HTR-8/SVneo (cell line): Measurements from ENCODE around the gene TMTC4.

ENCODE experiments used
- DNase-seq: peaks from one replicate; pipeline ENCODE4 v3.0.0; 2011; ENCODE audit warnings: low spot score, mixed read lengths; ENCODE audit not compliant: insufficient read length
- FAIRE-seq: peaks from 2 replicates; lab custom pipeline; 2011; peaks lifted over from hg19 to GRCh38; lab: Jason Lieb, UNC

Gene TMTC4

DNA sequence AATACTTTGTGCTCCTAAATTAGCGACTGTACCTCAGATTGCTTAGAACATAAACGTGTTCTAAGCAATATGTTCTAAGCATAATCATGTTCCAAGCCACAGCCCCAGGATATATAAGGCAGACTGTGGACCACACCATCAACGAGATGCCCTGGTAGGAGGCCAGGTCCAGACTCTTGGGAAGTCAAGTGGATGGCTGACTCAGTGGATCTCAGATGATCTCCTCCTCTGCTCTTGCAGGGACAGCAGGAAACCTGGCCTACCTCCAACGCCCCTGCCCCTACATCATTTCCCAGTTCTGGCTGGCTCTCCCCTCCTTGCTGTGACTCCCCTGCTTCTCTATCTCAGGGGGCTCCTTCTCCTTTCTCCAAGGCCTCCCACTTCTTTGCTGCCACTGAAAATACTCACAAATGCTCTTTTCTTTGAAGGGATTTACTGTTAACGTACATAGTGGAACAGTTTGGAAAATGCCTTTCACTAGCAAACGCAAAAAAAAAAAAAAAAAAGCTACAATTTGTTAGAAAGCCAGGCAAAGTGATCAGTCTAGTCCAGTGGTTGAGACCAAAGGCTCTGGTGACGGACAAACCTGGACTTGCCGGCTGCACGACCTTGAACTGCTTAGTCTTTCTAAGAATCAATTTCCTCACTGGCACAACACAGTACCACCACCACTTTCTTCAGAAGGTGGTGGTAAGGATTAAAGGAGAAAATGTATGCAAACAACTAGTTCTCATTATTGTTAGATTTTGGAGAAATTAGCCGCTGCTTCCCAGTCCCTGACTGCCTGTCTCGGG, 3.0 kb downstream of the TMTC4 start:
- FAIRE-seq (no peak), DNase-seq (no peak)

- FAIRE-seq (no peak), DNase-seq (no peak)
Observed at GRCh38 chr13:100668408-100668807, 6.2 kb downstream of the TMTC4 start.

- DNase-seq (no peak), FAIRE-seq (no peak)
Observed at GRCh38 chr13:100667894-100668293, 6.7 kb downstream of the TMTC4 start.

- DNase-seq (no peak), FAIRE-seq (no peak)
Observed at GRCh38 chr13:100666124-100666523, 8.5 kb downstream of the TMTC4 start.

DNA sequence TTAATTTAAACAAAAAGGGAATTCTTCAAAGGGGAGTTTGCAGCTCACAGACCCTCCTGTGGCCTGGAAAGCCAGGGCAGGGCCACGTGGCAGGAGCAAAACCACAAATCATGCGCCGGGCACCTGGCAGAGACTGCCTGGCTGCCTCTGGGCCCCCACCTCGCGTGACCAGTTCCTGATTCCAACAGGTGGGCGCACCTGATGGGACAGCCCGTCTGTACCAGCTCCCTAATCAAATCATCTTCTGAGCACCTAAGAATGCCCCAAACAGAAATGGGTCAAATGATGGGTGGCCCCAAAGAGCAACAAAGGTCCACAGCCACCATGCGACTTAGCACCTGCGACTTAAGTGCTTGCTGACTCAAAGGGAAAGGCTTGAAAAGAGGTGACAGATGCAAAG, 9.2 kb downstream of the TMTC4 start:
- DNase-seq (no peak), FAIRE-seq (no peak)

- FAIRE-seq: no peak
Observed at GRCh38 chr13:100664171-100664900, 10.3 kb downstream of the TMTC4 start.

DNA sequence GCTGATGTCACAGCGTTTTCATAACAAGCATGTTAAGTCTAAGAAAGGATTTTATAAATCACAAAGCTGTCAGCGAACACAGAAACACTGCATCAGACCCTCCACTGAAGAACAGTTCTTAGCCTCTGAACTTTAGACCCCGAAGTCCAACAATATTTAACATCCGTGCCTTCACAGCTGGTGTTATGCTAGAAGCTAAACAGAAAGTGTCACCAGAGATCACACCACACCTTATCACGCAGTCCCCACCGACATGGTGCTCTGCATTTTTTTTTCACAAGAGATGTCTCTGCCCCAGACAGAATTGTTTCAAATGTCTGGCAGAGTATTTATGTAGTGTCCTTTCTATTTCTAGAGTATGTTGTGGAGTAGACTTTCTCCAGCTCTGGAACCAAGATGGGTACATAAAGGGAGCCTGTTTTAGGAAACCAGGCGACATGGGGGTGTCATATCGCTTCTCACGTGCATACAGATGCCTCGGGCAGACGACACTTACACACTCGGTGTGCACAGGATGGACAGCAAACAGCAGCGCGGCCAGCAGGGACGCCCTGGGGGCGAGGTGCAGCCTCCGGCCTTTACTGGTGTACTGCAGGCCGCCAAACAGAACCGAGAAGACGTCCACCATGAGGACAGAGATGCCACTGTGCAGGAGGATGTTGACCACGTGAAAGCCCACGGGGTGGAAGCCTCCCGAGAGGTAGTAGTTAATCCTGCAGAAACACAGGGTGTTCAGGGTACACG, 12.0 kb downstream of the TMTC4 start:
- DNase-seq: no peak
- FAIRE-seq: no peak

More at GRCh38 chr13:100664171-100664900, 10.3 kb downstream of the TMTC4 start:
- no peak for DNase-seq

DNA sequence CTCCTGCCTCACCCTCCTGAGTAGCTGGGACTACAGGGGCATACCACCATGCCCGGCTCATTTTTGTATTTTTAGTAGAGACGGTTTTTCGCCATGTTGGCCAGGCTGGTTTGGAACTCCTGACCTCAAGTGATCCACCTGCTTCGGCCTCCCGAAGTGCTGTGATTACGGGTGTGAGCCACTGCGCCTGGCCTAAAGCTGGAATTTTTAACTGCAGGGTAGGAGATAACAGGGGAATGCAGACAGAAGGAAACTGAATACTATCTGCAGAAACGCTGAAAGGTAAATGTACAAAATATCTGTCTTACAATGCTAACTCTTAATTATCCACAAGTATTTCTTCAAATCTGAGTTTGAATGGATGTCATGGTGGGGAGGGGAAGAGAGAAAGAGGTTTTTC, 13.8 kb downstream of the TMTC4 start:
- FAIRE-seq: no peak

DNA sequence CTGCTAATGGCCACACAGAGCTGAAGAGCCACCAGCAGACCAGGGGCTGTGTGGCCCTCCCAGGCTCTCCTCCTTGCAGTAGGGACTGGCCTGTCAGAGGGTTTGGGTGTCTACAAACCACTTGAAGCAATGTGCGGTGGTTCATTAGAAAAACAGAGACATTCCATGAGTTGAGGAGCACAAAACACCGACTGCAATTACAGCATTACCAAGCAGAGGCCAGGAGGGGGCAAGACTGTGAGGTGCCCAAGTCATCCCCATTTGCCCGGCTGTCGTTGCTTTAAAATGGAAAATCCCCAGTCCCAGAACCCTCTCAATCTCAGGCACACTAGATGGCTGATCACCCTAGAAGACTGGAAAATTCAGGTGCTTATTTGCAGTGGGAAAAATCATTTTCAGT, 15.0 kb downstream of the TMTC4 start:
- no peak for DNase-seq

More for the DNA sequence above, 13.8 kb downstream of the TMTC4 start:
- no peak for DNase-seq

DNA sequence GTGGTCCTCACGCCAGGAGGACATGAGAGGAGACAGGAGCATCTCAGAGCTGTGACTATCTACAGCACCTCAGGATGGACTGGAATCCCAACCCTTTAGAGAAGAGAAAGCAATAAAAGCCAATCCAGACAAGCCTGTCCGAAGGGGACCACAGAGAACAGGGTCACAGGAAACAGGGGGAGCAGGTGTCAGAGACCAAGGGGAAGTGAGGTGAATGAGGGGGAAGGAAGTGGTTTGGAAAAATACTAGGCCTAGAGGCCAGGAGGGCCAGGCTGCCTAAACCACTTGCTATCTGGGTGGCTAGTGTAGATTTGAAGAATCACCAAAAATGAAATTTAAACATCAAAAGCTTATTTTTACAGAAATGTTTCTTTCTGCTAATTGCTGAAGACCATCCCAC, 16.2 kb downstream of the TMTC4 start:
- no peak for FAIRE-seq

More for the DNA sequence above, 15.0 kb downstream of the TMTC4 start:
- no peak for FAIRE-seq

GRCh38 chr13:100657881-100658315, 16.7 kb downstream of the TMTC4 start:
- DNase-seq (no peak), FAIRE-seq (no peak)

More for the DNA sequence above, 16.2 kb downstream of the TMTC4 start:
- DNase-seq: no peak

- FAIRE-seq (no peak), DNase-seq (no peak)
Observed at GRCh38 chr13:100652510-100652909, 22.1 kb downstream of the TMTC4 start.

DNA sequence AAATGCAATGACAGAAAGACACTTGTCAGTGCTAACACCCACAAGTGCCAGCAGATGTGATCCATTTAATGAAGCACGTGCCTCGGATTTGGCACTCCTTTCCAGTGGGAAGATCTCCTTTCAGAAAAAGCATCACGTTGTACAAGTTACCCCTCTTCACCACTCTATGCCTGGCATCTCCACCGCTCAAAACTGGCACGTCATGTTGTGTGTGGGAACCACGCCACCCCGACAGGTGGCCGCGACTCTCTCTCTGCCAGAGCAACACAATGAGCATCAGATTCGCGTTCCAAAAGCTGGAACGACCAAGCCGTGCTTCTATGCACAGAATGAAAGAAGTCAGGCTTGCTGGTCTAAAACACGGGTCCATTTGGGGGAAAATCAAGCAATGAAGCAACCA, 24.3 kb downstream of the TMTC4 start:
- DNase-seq: no peak
- FAIRE-seq: no peak

- DNase-seq: no peak
Observed at GRCh38 chr13:100648354-100648753, 26.2 kb downstream of the TMTC4 start.

GRCh38 chr13:100646871-100647270, 27.7 kb downstream of the TMTC4 start:
- DNase-seq (no peak), FAIRE-seq (no peak)

More at GRCh38 chr13:100648354-100648753, 26.2 kb downstream of the TMTC4 start:
- no peak for FAIRE-seq

- no peak for FAIRE-seq
- DNase-seq: peak; percentile 10
Observed at GRCh38 chr13:100646030-100646673, 28.4 kb downstream of the TMTC4 start.

DNA sequence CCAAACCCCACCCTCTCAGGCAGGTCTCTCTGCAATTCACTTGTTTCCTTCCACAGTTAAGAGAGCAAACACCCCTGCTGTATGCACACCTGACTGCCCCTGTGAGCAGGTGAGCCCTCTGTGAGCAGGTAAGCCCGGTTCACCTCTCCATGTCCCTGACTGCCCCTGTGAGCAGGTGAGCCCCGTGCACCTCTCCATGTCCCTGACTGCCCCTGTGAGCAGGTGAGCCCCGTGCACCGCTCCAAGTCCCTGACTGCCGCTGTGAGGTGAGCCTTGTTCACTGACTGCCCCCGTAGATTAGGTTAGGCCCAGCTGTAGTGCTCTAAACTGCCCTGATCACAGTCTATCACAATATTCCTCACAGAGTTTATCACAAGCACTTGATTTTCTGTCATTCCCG, 29.2 kb downstream of the TMTC4 start:
- no peak for DNase-seq

GRCh38 chr13:100644371-100644770, 30.2 kb downstream of the TMTC4 start:
- FAIRE-seq (no peak), DNase-seq (no peak)

More for the DNA sequence above, 29.2 kb downstream of the TMTC4 start:
- no peak for FAIRE-seq

DNA sequence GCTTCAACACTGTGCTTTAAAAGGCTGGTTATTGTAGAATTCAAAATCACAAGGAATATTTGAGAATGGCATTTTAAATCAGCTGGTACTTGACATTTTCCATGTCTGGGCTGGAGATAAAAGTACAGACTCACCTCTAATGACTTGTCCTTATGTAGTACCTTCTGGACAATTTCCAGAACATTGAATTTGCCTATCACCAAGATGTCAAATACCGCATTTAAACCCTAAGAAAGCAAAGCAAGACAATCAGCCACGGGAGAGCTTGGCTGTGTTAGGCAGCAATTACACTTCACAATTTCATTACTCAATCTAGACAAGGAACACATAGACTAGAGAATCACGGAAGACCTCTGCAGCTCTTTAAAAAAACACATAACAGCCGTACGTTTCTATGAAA, 36.8 kb downstream of the TMTC4 start:
- DNase-seq (no peak), FAIRE-seq (no peak)

DNA sequence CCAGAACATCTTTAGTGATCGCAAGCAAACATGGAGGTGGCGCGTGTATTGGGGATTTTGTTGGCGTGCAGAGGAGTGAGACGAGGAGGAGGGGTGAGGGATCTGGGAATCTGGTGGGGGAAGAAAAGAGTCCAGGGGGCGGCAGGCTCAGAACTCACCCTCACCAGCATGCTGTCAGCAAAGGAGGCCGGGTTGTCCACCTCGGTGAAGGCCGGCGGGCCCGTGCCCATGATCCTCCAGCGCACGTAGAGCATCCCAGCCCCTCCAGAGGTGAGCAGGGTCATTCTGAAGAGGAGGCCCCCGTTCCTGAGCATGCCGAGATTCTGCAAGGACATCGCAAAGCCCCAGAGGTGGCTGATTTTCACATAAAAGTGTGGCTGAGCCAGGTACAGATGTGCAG, 37.2 kb downstream of the TMTC4 start:
- DNase-seq (no peak), FAIRE-seq (no peak)
